GM19193 (cell line): Measurements from ENCODE around the gene LSM14A.

Experiments used
- POLR2A ChIP-seq: IDR thresholded peaks from 4 replicates; pipeline ENCODE4 v1.6.1; 2011; ENCODE audit not compliant: insufficient read depth, insufficient read length; ENCODE audit errors: extremely low read depth

LSM14A gene

GRCh38 chr19:34260771-34261173 is 88.5 kb downstream of the LSM14A start:
- no peak for TF ChIP-seq POLR2A

GRCh38 chr19:34261334-34262109 is 89.2 kb downstream of the LSM14A start:
- TF ChIP-seq POLR2A: no peak

- TF ChIP-seq POLR2A: no peak
These were observed 91.5 kb downstream of the LSM14A start for GRCh38 chr19:34263745-34264237.

GRCh38 chr19:34265221-34265650 is 92.9 kb downstream of the LSM14A start:
- TF ChIP-seq POLR2A: no peak

GRCh38 chr19:34269081-34269480 is 96.8 kb downstream of the LSM14A start:
- no peak for TF ChIP-seq POLR2A

- no peak for TF ChIP-seq POLR2A
These were observed 97.2 kb downstream of the LSM14A start for GRCh38 chr19:34269489-34269888.

GRCh38 chr19:34269968-34270621 is 97.8 kb downstream of the LSM14A start:
- TF ChIP-seq POLR2A: peak; percentile 21

- TF ChIP-seq POLR2A: no peak
These were observed 100.8 kb downstream of the LSM14A start for GRCh38 chr19:34273121-34273520.

GRCh38 chr19:34274284-34274826 is 102.1 kb downstream of the LSM14A start:
- TF ChIP-seq POLR2A: no peak

- TF ChIP-seq POLR2A: no peak
These were observed 102.7 kb downstream of the LSM14A start for GRCh38 chr19:34274827-34275625.

GRCh38 chr19:34275705-34276104 is 103.4 kb downstream of the LSM14A start:
- no peak for TF ChIP-seq POLR2A

GRCh38 chr19:34276614-34277013 is 104.3 kb downstream of the LSM14A start:
- TF ChIP-seq POLR2A: no peak

- no peak for TF ChIP-seq POLR2A
These were observed 104.9 kb downstream of the LSM14A start for GRCh38 chr19:34277244-34277643.

- no peak for TF ChIP-seq POLR2A
These were observed 106.5 kb downstream of the LSM14A start for GRCh38 chr19:34278783-34279182.
